DMS53 treated with DMSO at 0.1 percent for 48 hours (cell line): ENCODE measurements around the gene WDR81.

Experiments
- DNase-seq: peaks from one replicate; lab custom pipeline; 2025; ENCODE audit not compliant: unreplicated experiment; lab: John Stamatoyannopoulos, UW

The WDR81 gene

DNA sequence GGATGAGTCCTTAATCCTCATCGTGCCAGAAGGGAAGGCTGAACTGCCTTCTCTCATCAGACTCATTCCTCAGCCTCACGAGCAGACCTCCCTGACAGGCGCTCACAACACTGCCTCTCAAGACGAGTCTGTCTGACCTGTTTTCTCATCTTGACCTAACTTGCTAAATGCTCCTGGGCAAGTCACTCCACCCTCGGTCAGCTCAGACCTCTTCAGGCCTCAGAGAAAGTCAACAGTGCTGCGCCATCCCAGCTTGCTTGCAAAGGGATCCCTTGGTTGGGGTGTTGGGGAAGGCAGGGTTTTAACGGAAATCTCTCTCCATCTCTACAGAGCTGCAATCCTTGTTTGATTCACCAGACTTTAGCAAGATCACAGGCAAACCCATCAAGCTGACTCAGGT is 52.4 kb downstream of the WDR81 start:
- no peak for DNase-seq

DNA sequence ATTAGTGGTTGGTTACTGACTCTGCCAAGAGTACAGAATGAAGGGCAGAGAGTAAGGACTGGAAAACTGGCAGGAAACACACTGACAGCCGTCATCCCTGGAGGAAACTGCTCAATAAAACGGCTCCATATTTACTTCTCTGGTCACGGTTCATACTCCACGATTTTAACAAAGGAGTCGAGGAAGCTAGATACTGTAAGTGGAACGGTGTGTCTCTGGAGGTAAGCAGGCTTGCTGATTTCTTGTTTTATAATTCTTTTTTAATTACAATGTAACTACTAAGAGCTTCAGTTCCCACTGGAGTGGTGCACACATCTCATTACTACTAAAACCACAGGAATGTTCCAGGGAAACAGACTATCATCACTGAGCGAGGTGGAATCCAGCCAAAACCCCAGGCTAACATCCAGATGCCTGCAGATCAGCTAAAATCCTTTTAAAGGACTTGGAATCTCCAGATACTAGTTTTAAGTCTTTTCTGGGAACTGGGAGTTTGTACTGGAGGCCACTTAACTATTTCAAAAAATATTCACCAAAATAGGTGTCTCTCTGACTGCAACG is 55.1 kb downstream of the WDR81 start:
- no peak for DNase-seq

DNA sequence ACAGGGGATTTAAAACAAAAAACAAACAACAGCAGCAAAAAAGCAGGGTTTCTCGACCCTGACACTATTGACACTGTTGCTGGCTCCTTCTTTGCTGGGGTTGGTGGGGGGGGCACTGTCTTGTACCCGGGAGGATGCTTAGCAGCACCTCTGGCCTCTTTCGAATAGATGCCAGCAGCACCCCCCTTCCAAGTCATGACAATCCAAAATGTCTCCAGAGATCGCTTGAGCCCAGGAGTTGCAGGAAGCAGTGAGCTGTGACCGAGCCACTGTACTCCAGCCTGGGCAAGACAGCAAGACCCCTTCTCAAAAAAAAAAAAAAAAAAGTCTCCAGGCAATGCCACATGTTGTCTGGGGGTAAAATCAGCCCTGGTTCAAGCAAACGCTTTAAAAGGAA is 57.7 kb downstream of the WDR81 start:
- no peak for DNase-seq

- DNase-seq = no peak
These were observed 58.8 kb downstream of the WDR81 start for GRCh38 chr17:1783271-1783670.

GRCh38 chr17:1783834-1784611 is 59.5 kb downstream of the WDR81 start:
- no peak for DNase-seq

DNA sequence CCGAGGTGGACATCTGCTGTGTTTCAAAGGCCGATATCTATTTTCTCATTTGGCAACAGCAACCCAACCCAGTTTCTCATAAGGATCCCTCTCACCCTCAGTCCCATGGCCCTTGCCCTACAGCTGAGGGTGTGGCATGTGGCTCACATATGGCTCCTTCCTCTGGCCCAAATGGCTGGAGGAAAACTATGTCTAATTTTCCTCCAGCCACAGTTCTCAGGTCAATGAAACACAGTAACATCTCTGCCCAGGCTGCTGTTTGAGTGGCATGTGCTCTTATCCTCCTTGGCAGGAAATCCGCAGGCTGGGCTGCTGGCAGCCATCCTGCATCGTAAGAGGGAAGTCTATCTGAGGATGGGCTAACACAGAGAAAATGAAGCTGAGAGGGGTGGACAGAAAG is 61.4 kb downstream of the WDR81 start:
- DNase-seq = no peak

GRCh38 chr17:1786708-1787107 is 62.2 kb downstream of the WDR81 start:
- DNase-seq = no peak

GRCh38 chr17:1787301-1787902 is 62.9 kb downstream of the WDR81 start:
- no peak for DNase-seq
